ENCODE data around the gene KIF13A. TPM values are rescaled to one million over a fixed set of nuclear protein-coding genes. Genes with fewer than 3 reads are reported as not detected.
"Not testable (repeated sequence)": the region's sequence is repeated elsewhere in the genome, so short reads cannot be mapped to it uniquely, and the experiment has no call there.

The KIF13A gene
- polyA plus RNA-seq, 1 donor = 34.1 TPM

GRCh38 chr6:17932330-17932852 lies 55.0 kb downstream of the KIF13A start:
- peak; percentile 69 for DNase-seq (ENCODE audit: low read depth)

GRCh38 chr6:17931227-17931626 lies 56.2 kb downstream of the KIF13A start:
- DNase-seq (ENCODE audit: low read depth) = no peak

GRCh38 chr6:17930321-17930993 lies 57.0 kb downstream of the KIF13A start:
- DNase-seq (ENCODE audit: low read depth) = no peak

- no peak for DNase-seq (ENCODE audit: low read depth)
Observed at GRCh38 chr6:17928514-17929430, 58.7 kb downstream of the KIF13A start.

- no peak for DNase-seq (ENCODE audit: low read depth)
Observed at GRCh38 chr6:17927705-17928104, 59.7 kb downstream of the KIF13A start.

DNA sequence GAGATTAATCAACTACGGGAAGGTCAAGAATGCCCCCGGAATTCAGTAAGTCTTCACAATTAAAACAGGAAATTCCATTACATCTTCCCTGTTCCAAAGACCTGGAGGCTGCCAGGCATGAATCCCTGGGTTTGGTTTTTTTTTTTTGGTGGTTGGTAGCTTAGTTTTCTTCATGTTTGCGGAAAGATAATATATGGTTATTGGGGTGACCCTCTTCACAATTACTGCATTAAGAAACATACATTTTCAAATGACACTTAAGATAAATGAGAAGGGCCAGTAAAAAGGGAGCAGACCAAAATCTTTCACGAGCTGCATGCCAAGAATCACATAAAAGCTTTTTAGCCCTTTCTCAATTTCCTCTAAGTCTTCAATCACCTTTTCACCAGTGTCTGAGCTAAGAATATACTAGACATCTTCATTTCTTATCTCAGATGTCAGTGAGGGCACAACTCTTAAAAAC lies 64.0 kb downstream of the KIF13A start:
- no peak for DNase-seq (ENCODE audit: low read depth)

DNA sequence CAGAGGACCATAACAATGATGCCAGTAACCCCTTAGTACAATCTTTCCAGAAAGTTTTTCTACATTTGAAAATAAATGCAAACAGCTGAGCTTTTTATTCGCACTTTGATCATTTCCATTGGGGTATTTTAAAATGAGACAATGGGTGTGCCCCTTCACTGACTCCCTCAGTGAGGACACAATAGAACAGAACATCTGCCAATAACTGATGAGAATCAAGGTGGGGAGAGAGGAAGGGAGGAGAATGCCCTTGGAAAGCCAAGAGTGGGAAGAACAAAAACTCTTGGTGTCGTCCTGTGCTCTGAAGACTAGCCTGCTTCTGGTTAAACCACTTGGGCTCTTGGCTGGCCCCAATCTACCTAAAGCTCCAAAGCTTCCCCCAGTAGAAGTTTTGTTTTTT lies 66.0 kb downstream of the KIF13A start:
- DNase-seq (ENCODE audit: low read depth) = no peak

- DNase-seq (ENCODE audit: low read depth) = no peak
Observed at GRCh38 chr6:17919496-17919895, 67.9 kb downstream of the KIF13A start.

DNA sequence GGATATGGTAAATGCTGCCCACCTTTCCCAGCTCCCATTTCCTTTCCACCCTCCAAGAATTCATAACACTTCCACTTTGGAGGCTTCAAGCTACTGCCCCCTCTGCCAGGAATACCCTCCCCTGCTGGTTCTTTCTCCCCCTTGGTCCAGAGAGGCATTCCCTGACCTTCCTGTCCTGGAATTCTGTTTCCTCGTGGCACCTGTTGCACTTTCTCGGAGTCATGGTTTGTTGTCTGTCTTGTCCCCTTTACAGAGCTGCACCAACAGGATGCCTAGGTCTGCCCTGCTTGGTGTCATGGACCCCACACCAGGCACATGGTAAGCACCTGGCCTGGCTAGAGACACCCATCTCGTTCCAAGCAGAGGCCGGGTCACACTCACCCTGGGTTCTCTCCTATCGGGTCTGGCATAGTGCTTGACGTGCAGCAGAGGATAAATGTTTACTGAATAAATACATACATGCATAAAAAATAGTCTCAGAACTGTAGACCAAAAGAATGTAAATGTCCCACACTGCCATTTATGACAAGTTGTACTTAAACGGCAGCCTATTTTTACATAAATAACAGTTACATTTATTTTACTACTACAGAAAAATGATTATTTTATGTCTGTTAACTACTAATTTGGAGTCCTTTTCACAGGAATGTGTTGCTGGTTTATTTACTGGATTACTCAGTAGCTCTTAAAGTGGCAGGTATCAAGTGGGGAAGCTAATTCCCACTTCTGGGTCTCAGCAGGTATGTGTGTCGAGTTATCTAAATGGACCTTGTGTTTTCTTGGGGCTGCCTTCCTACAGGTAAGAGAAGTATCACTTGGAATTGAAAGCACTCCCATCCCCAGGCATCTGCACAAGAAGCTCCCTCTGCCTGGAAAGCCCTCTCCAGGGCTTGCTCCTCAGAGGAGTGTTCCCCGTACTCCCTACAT lies 69.3 kb downstream of the KIF13A start:
- no peak for DNase-seq (ENCODE audit: low read depth)

- DNase-seq (ENCODE audit: low read depth) = no peak
Observed at GRCh38 chr6:17914651-17915050, 72.8 kb downstream of the KIF13A start.

GRCh38 chr6:17912521-17912920 lies 74.9 kb downstream of the KIF13A start:
- no peak for DNase-seq (ENCODE audit: low read depth)

DNA sequence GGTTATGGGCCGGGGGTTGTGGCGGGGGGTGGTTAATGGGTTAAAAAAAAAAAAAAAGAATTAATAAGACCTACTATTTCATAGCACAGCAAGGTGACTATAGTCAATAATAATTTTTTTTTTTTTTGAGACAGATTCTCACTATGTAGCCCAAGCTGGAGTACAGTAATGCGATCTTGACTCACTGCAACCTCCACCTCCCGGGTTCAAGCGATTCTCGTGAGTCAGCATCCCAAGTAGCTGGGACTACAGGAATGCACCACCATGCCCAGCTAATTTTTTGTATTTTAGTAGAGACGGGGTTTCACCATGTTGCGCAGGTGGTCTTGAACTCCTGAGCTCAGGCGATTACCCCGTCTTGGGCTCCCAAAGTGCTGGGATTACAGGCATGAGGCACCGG lies 75.8 kb downstream of the KIF13A start:
- not testable (repeated sequence) for DNase-seq (ENCODE audit: low read depth)

- no peak for DNase-seq (ENCODE audit: low read depth)
Observed at GRCh38 chr6:17910189-17910588, 77.2 kb downstream of the KIF13A start.

- DNase-seq (ENCODE audit: low read depth) = no peak
Observed at GRCh38 chr6:17908831-17909230, 78.6 kb downstream of the KIF13A start.

DNA sequence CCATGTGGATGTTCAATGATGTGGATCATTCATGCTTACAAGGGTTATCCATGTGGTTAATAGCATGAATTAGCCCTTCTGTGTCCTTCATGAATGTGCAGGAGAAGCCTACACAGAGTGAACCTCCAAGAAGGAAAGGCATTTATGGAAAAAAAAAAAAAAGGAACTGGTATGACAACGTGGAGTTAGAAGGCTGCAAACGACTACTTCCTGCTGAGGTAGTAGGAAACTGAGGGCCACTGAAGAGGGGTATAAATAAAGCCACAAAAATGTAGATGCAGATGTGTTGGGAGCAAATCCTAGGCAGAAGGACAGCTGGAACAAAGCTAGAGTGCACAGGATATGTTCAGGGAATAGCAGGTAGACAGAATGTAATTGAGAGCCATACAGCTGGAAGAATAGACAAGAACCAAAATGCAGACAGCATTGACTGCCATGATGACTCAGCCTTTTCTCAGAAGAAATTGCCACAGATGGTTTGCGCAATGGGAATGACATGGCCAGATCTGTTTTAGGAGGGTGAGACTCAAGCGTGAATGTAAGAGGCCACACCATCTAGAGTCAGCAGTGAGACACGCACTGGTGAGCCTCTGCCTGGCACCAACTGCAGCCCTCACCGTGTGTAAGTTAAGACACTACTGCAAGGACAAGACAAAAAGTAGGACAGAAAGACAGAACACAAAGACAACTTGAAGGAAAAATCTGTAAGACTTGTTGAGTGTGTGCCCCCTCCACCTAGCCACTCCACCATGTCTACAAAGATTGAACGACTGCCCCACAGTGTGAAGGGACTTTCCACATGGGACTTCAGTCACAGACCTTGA lies 79.8 kb downstream of the KIF13A start:
- no peak for DNase-seq (ENCODE audit: low read depth)

- DNase-seq (ENCODE audit: low read depth) = no peak
Observed at GRCh38 chr6:17905611-17906592, 81.5 kb downstream of the KIF13A start.

- DNase-seq (ENCODE audit: low read depth) = no peak
Observed at GRCh38 chr6:17904491-17905120, 82.8 kb downstream of the KIF13A start.

DNA sequence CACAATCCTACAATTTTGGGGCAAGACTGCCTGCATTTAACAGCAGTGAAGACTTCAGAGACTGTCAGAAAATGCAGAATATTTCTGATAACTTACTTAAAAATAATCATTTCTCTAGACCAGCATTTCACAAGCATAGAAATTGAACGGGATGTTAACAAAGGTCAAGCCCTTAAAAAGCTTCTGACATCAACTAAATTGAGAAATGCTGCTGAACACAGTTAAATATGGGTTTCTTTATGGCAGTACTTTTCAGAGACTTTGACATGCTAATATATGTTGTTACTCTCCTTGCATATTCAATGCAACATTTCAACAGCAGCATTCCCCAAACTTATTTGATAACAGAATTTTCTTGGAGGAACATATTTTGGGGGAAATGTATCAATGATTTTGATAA lies 84.5 kb downstream of the KIF13A start:
- no peak for DNase-seq (ENCODE audit: low read depth)

GRCh38 chr6:17901493-17901892 lies 85.9 kb downstream of the KIF13A start:
- no peak for DNase-seq (ENCODE audit: low read depth)

All from forelimb muscle (tissue), 1 donor.